Measurements from ENCODE around the gene PPP4R4. TPM values are rescaled to one million over a fixed set of nuclear protein-coding genes. Genes with fewer than 3 reads are reported as not detected.

PPP4R4 gene, protein sequence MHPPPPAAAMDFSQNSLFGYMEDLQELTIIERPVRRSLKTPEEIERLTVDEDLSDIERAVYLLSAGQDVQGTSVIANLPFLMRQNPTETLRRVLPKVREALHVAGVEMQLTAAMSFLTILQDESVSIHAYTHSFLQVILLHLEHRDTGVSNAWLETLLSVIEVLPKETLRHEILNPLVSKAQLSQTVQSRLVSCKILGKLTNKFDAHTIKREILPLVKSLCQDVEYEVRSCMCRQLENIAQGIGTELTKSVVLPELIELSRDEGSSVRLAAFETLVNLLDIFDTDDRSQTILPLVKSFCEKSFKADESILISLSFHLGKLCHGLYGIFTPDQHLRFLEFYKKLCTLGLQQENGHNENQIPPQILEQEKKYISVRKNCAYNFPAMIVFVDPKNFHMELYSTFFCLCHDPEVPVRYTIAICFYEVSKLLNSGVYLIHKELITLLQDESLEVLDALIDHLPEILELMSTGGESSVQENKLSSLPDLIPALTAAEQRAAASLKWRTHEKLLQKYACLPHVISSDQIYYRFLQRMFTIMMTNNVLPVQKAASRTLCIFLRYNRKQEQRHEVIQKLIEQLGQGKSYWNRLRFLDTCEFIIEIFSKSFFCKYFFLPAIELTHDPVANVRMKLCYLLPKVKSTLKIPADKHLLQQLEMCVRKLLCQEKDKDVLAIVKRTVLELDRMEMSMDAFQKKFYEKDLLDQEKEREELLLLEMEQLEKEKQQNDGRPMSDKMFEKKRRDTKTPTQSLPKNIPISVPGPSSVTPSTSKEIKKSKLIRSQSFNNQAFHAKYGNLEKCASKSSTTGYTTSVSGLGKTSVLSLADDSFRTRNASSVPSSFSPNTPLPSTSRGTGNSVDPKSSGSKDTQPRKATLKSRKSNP
- total RNA-seq (2014; rRNA removed; shearing (Covaris generic)) = 2.0 and 8.8 TPM in 2 replicates
- polyA plus RNA-seq (2015; cell fraction: cytosol; rRNA removed) = 3.5 and 4.3 TPM in 2 replicates
- polyA plus RNA-seq (2015; cell fraction: nucleus; rRNA removed) = 4.2 and 5.7 TPM in 2 replicates

DNA sequence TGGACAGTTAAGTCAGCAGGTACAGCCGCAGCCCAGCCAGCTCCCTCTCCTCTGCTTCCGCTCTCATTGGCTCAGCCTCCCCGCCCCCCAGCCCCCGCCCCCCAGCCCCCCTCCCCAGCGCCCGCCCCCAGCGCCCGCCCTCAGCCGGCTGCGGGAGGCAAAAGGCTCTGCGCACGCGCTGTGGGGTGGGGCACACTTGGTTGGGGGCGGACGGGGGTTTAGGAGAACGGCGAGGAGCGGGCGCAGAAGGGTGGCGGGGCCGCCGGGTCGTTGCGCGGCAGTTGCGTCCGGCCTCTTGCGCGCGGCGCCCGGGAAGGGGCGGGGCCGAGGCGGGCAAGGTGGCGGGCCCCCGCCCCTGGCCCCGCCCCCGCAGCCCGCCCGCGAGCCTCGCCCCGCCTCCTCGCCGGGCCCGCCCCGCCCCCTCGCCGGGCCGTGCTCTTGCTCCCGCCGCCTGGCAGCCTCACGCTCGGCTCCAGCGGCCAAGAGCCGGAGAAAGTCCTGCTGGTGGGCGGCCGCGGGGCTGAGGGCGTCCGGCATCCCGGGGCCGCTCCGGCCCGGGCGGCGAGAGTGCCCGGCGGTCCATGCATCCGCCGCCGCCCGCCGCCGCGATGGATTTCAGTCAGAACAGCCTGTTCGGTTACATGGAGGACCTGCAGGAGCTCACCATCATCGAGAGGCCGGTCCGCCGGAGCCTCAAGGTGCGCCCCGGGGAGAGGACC, at the start of gene PPP4R4:
TSS of gene PPP4R4 (plus strand) at position 438 of the 719 bp plus-strand sequence. CDS start at position 582, 144 bp downstream.
- DNase-seq (ENCODE audit: low read depth) = peak; percentile 73

DNA sequence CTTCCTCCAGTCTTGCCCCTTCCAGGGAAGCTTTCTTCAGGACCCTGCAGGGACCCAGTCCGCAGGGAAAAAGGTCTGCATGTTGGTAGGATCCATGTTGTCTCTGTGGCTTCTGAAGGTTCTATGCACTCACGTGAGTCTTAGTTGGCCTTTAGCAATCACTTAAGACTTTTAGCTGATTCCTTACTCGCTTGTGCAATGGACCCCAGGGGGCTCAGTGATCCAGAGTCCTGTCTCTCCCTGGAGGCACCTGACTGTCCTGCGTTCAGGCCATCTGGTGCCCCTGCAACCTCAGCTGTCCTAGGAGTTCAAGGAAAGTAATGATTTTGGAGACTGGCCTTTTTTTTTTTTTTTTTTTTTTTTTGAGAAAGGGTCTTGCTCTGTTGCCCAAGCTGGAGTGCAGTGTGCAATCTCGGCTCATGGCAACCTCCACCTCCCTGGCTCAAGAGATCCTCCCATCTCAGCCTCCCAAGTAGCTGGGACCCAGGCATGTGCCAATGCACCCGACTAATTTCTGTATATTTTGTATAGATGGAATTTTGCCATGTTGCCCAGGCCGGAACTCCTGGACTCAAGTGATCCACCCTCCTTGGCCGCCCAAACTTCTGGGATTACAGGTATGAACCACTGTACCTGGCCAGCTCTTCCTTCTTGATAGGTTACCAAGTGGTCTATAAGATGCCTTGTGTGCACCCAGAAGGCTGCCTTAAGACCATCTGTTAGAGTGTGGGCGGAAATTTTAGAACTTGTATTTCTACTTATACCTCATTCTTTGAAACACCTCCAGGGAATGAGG, 49.3 kb upstream of the PPP4R4 start:
- DNase-seq (ENCODE audit: low read depth) = no peak

GRCh38 chr14:94125659-94126418, 48.3 kb upstream of the PPP4R4 start:
- DNase-seq (ENCODE audit: low read depth) = no peak

DNA sequence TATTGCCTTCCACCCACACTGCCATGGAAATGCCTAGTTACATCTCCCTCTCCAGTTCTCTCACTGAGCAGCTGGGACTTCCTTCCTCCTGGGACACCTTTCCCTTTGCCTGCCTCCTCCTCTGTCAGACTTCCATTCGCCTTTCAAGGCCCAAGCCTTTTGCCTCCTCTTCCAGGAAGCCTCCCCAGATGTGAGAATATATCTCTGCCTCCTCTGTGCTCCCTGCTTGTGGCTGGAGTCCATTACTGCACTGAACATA, 47.8 kb upstream of the PPP4R4 start:
- DNase-seq (ENCODE audit: low read depth) = no peak

DNA sequence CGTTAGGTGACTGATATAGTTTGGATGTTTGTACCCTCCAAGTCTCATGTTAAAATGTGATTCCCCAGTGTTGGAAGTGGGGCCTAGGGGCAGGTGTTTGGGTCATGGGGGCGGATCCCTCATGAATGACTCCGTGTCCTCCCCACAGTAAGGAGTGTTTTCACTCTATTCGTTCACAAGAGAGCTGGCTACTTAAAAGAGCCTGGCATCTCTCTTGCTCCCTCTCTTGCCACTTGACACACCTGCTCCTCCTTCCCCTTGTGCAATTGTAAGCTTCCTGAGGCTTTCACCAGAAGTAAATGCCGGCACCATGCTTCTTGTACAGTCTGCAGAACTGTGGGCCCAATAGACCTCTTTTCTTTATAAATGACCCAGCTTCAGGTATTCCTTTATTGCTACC, 47.3 kb upstream of the PPP4R4 start:
- DNase-seq (ENCODE audit: low read depth) = no peak

DNA sequence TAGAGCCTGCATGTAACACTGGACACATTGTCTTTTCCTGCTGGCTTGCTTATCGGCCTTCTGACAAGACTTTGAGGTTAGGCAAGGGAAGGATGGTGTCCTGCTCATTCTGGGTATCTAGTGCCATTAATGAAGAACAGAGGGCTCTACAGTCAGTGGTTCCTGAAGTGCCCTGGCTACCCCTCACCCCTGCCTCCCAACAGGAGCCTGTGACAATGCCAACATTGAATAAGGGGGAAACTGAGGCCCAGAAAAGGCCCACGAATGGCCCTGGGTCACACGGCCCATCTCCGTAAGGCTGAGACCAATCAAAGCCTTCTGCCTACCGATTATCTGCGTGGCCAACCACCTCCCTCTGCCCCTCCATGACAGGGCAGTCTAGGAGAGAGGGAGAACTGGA, 46.8 kb upstream of the PPP4R4 start:
- DNase-seq (ENCODE audit: low read depth) = no peak

DNA sequence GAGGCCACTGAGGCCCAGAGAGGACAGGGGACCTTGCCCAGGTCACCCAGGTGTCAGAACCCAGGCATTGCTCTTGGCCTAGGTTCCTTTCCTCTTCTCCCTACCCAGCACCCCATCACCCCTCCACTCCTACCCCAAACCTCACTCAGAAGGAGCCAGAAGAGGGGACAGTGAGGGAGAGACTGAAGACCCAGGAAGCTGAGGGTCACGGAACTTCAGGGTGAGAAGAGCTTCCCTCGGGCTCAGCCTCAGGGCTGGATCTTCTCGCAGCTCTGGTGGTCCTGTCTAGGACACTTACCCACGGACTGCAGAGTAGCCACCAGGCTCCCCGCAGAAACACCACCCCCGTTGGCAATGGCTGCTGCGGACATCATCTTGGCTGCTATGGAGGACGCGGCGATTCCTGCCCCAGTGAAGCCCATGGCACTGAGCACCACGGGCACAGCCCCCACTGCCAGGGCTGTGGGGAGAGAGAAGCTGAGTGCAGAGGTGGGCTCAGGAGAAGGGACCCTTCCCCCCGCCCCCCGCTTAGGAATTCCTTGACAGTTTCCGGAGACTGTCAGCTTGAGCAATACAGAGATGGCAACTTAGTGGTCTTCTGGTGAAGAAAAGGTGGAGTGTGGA, 45.8 kb upstream of the PPP4R4 start:
- DNase-seq (ENCODE audit: low read depth) = no peak

- DNase-seq (ENCODE audit: low read depth) = peak; percentile 82
These were observed 44.9 kb upstream of the PPP4R4 start, which contains the start of gene IFI27L2 for GRCh38 chr14:94129111-94129757. IFI27L2 (minus strand) TSS chr14:94129604; CDS start chr14:94129564, 40 bp downstream.

DNA sequence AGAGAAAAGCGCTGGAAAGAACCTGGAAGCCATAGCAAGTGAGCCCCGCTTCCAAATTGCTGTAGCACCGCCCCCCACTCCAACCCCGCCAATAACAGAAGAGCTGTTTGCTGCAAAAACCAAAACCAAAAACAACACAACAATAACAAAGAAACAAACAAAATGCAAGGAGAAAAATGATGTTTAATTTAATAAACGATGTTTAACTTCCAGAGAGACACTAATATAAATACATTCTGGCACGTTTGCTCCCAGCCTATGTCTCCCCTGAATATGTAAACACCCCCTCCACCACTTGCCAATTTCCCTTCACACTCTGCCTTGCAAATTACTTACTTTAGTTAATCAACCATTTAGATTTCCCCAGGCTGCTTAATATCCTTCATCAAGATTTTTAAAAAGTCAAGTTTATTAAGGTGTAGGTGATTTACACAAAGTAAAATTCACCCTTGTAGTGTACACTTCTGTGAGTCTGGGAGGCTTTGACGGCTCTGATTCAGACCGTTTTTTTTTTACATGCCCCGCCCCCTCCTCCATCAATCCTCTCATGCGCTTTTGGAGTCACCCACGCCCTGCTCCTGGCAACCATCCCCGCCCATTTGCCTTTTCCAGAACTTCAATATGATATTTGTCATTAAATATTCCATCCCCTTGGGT, 44.2 kb upstream of the PPP4R4 start:
- peak; percentile 68 for DNase-seq (ENCODE audit: low read depth)

- DNase-seq (ENCODE audit: low read depth) = peak; percentile 75
These were observed 41.7 kb upstream of the PPP4R4 start for GRCh38 chr14:94132285-94132887.

DNA sequence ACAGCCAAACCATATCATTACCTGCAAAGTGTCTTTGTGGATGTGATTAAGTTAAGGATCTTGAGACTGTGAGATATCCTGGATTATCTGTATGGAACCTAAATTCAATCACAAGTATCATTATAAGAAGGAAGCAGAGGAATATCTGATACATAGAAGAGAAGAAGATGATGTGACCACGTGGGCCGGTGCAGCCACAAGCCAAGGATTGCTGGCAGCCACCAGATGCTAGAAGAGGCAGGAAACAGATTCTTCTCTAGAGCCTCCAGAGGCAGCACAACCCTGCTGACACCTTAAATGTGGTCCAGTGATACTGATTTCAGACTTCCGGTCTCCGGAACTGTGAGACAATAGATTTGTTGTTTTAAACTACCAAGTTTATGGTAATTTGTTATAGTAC, 38.6 kb upstream of the PPP4R4 start:
- DNase-seq (ENCODE audit: low read depth) = no peak

- peak; percentile 78 for DNase-seq (ENCODE audit: low read depth)
These were observed 37.4 kb upstream of the PPP4R4 start for GRCh38 chr14:94136575-94137331.

- no peak for DNase-seq (ENCODE audit: low read depth)
These were observed 35.9 kb upstream of the PPP4R4 start for GRCh38 chr14:94138251-94138650.

DNA sequence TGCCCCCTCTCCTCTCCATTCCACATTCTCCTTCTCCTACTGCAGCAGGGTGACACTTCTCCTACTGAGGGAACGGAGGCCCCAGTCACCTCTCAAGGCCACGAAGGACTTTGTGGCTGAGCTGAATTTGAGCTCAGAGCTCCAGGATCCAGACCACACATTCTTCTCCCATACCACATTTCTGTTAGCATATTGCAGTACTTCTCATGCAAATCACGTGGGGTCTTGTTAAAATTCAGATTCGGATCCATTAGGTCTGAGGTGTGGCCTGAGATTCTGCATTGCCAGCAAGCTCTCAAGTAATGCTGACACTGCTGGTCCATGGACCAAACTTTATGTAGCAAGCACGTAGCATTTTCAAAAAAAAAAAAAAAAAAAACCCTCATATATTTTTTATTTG, 35.1 kb upstream of the PPP4R4 start:
- DNase-seq (ENCODE audit: low read depth) = no peak

GRCh38 chr14:94139421-94139820, 34.7 kb upstream of the PPP4R4 start:
- DNase-seq (ENCODE audit: low read depth) = no peak

GRCh38 chr14:94142247-94142646, 31.9 kb upstream of the PPP4R4 start:
- no peak for DNase-seq (ENCODE audit: low read depth)

DNA sequence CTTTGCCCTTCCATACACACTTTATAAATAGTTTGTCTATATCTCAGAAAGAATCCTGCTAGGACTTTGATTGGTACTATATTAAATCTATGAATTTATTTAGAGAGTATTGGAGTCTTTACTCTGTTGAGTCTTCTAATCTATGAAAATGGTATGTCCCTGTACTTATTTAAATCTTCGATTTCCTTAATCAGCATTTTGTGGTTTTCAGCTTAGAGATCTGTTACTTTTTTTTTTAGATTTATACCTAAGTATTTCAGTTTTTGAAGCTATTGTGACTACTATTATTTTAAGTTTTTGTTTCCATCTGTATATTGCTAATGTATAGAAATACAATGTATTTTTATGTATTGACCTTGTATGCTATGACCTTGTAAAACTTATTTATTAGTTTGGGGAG, 31.3 kb upstream of the PPP4R4 start:
- DNase-seq (ENCODE audit: low read depth) = no peak
